Measurements from ENCODE around the gene INO80E. TPM values are rescaled to one million over a fixed set of nuclear protein-coding genes. Genes with fewer than 3 reads are reported as not detected.
"Not testable (repeated sequence)": the region's sequence is repeated elsewhere in the genome, so short reads cannot be mapped to it uniquely, and the experiment has no call there.

Gene INO80E
- polyA plus RNA-seq, 2 of the 4 experiments (the other 2 are of a cell fraction), result 41.3 to 89.0 TPM

DNA sequence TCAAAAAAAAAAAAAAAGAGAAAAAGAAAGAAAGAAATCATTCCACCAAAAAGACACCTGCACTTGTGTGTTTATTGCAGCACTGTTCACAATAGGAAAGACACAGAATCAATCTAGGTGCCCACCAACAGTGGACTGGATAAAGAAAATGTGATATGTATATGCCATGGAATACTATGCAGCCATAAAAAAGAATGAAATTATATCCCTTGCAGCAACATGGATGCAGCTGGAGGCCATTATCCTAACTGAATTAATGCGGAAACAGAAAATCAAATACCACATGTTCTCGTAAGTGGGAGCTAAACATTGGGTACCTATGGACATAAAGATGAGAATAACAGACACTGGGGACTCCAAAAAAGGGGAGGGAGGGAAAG lies 21.2 kb downstream of the INO80E start (continued):
- TF ChIP-seq, protein P1, sequence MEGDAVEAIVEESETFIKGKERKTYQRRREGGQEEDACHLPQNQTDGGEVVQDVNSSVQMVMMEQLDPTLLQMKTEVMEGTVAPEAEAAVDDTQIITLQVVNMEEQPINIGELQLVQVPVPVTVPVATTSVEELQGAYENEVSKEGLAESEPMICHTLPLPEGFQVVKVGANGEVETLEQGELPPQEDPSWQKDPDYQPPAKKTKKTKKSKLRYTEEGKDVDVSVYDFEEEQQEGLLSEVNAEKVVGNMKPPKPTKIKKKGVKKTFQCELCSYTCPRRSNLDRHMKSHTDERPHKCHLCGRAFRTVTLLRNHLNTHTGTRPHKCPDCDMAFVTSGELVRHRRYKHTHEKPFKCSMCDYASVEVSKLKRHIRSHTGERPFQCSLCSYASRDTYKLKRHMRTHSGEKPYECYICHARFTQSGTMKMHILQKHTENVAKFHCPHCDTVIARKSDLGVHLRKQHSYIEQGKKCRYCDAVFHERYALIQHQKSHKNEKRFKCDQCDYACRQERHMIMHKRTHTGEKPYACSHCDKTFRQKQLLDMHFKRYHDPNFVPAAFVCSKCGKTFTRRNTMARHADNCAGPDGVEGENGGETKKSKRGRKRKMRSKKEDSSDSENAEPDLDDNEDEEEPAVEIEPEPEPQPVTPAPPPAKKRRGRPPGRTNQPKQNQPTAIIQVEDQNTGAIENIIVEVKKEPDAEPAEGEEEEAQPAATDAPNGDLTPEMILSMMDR (IDR thresholded peaks at IDR 0.05), result no peak
- TF ChIP-seq MYC (IDR thresholded peaks at IDR 0.05; ENCODE audit: borderline replicate concordance, low read length), result no peak
- TF ChIP-seq ESRRA (IDR thresholded peaks at IDR 0.05; ENCODE audit: borderline replicate concordance, low read length), result no peak
- no peak for TF ChIP-seq CHD2 (IDR thresholded peaks at IDR 0.05; ENCODE audit: low read length, partially characterized antibody)
- TF ChIP-seq KDM1A (IDR thresholded peaks at IDR 0.05; ENCODE audit: low read depth), result no peak

DNA sequence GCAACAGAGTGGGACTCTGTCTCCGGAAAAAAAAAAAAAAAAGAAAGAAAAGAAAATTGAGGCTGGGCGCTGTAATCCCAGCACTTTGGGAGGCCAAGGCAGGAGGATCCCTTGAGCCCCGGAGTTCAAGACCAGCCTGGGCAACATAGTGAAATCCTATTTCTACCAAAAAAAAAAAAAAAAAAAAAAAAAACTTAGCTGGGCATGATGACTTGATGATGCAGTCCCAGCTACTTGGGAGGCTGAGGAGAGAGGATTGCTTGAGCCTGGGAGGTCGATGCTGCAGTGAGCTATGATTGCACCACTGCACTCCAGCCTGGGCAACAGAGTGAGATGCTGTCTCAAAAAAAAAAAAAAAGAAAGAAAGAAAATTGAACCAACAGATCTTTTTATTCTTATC lies 21.9 kb downstream of the INO80E start:
- WGBS (ENCODE audit: missing lambda C conversion rate), result 53% methylated on average over 4 of the region's 4 CpGs
- H3K4me1 ChIP-seq; POLR2A ChIA-PET; ATAC-seq; FAIRE-seq; H3K9me3 ChIP-seq; DNase-seq (ENCODE audit: low read depth in 1 of 2, low spot score in 1 of 2); H3K27ac ChIP-seq; H3K4me2 ChIP-seq; H3K4me3 ChIP-seq: not testable (repeated sequence)
- CTCF ChIA-PET, result interaction anchor here (1.2 to 4.1 kb wide), 6 partner anchors 12 to 210 kb away, joined by 3 to 26 read pairs (median 6); partner anchors contain the start of gene CDIPT

DNA sequence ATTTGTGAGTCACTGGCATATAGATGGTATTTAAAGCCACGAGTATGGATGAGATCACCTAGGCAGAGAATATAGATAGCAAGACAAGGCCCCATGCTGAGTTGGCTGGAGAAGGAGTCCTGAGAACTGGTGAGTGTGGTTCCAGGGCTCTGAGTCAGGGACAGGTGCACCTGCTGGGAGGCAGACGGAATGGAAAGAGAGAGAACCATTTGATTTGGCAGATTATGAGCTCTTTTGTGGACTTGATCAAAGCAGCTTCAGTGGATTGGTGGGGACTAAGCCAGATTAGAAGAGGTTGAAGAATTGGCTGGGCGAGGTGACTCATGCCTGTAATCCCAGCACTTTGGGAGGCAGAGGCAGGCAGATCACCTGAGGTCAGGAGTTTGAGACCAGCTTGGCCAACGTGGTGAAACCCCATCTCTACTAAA lies 22.7 kb downstream of the INO80E start:
- Histone ChIP-seq H3K9me3 (no peaks in the 10 kb centered on the region), H3K4me3 (no peak overlapping the region), H3K4me1 (no peaks in the 10 kb centered on the region), H3K4me2 (no peak overlapping the region), H3K27ac (no peak overlapping the region)
- TF ChIP-seq, protein P2, sequence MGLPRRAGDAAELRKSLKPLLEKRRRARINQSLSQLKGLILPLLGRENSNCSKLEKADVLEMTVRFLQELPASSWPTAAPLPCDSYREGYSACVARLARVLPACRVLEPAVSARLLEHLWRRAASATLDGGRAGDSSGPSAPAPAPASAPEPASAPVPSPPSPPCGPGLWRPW (IDR thresholded peaks at IDR 0.05), result no peak
- TF ChIP-seq JUNB (IDR thresholded peaks at IDR 0.05), result no peak
- no peak for TF ChIP-seq FOSL2 (IDR thresholded peaks at IDR 0.05)
- TF ChIP-seq FOSL2 (CRISPR knock-in tag; IDR thresholded peaks at IDR 0.05), result peak; percentile 9; the same call in 1 of the 2 replicates
- TF ChIP-seq, protein P3, sequence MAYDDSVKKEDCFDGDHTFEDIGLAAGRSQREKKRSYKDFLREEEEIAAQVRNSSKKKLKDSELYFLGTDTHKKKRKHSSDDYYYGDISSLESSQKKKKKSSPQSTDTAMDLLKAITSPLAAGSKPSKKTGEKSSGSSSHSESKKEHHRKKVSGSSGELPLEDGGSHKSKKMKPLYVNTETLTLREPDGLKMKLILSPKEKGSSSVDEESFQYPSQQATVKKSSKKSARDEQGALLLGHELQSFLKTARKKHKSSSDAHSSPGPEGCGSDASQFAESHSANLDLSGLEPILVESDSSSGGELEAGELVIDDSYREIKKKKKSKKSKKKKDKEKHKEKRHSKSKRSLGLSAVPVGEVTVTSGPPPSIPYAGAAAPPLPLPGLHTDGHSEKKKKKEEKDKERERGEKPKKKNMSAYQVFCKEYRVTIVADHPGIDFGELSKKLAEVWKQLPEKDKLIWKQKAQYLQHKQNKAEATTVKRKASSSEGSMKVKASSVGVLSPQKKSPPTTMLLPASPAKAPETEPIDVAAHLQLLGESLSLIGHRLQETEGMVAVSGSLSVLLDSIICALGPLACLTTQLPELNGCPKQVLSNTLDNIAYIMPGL (CRISPR knock-in tag; IDR thresholded peaks at IDR 0.05; ENCODE audit: borderline replicate concordance), result no peak
- no peak for TF ChIP-seq KDM5A (IDR thresholded peaks at IDR 0.05)
- TF ChIP-seq SMC3 (IDR thresholded peaks at IDR 0.05), result no peak
- no peak for TF ChIP-seq HOXA7 (CRISPR knock-in tag; IDR thresholded peaks at IDR 0.05)
- TF ChIP-seq CBX2 (IDR thresholded peaks at IDR 0.05; ENCODE audit: borderline replicate concordance, low read depth), result no peak
- TF ChIP-seq MYC (IDR thresholded peaks at IDR 0.05; ENCODE audit: borderline replicate concordance, low read length), result no peak
- ATAC-seq (no peak), FAIRE-seq (no peak), DNase-seq (ENCODE audit: low read depth in 1 of 2, low spot score in 1 of 2) (no peak)
- WGBS (ENCODE audit: missing lambda C conversion rate), result 63% methylated on average over 4 of the region's 4 CpGs
- POLR2A ChIA-PET, result no interaction called here
- CTCF ChIA-PET, result interaction anchor here (1.3 to 4.1 kb wide), 6 partner anchors 13 to 327 kb away, joined by 3 to 26 read pairs (median 6); partner anchors contain the start of gene CDIPT

DNA sequence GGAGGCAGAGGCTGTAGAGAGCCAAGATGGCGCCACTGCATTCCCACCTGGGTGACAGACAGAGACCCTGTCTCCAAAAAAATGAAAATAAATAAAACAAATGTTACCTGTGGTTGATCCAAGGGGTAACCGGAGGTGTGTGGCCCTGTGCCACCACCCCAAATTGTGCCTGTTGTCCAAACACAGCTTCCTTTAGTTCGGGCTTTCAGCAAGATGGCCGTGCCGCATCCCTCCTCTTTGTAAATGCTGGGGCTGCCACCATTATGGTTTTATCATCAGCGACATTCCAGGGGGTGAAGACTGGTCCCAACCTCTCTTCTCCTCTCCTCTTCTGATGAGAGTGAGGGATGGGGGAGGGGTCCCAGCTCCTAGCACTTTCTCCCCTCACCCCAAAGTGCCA lies 26.8 kb downstream of the INO80E start, which contains the start of gene C16orf92:
Gene C16orf92 (plus strand): TSS at position 312 of the 400 bp plus-strand sequence. CDS start 143 bp downstream, outside the sequence.
- ChIA-PET POLR2A (no interaction called here), CTCF (interaction anchor here (0.7 to 2.7 kb wide), 19 partner anchors 8 to 368 kb away, joined by 3 to 25 read pairs (median 4); partner anchors contain the start of genes CDIPT, TAOK2 and TLCD3B)
- ATAC-seq (no peak), FAIRE-seq (no peak), DNase-seq (ENCODE audit: low read depth in 1 of 2, low spot score in 1 of 2) (no peak)
- 68% methylated on average over 6 of the region's 6 CpGs for WGBS (ENCODE audit: missing lambda C conversion rate)
- H3K4me2 ChIP-seq, result no peak within 1 kb of the TSS
- H3K4me3 ChIP-seq, result no peak within 1 kb of the TSS
- no peaks in the 10 kb centered on the region for H3K4me1 ChIP-seq
- H3K27ac ChIP-seq, result no peak within 1 kb of the TSS
- H3K9me3 ChIP-seq, result no peaks in the 10 kb centered on the region
- TF ChIP-seq POLR2AphosphoS2 (conservative IDR thresholded peaks at IDR 0.05; ENCODE audit: low read length), result no peak
- TF ChIP-seq HOXA7 (CRISPR knock-in tag; IDR thresholded peaks at IDR 0.05), result no peak
- TF ChIP-seq NPAS2 (CRISPR knock-in tag; IDR thresholded peaks at IDR 0.05; ENCODE audit: borderline replicate concordance), result no peak
- no peak for TF ChIP-seq TP53 (CRISPR knock-in tag; IDR thresholded peaks at IDR 0.05)
- TF ChIP-seq RARB (CRISPR knock-in tag; IDR thresholded peaks at IDR 0.05), result no peak
- TF ChIP-seq, protein P4, sequence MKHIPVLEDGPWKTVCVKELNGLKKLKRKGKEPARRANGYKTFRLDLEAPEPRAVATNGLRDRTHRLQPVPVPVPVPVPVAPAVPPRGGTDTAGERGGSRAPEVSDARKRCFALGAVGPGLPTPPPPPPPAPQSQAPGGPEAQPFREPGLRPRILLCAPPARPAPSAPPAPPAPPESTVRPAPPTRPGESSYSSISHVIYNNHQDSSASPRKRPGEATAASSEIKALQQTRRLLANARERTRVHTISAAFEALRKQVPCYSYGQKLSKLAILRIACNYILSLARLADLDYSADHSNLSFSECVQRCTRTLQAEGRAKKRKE (CRISPR knock-in tag; IDR thresholded peaks at IDR 0.05; ENCODE audit: low read depth), result no peak
- TF ChIP-seq, protein P5, sequence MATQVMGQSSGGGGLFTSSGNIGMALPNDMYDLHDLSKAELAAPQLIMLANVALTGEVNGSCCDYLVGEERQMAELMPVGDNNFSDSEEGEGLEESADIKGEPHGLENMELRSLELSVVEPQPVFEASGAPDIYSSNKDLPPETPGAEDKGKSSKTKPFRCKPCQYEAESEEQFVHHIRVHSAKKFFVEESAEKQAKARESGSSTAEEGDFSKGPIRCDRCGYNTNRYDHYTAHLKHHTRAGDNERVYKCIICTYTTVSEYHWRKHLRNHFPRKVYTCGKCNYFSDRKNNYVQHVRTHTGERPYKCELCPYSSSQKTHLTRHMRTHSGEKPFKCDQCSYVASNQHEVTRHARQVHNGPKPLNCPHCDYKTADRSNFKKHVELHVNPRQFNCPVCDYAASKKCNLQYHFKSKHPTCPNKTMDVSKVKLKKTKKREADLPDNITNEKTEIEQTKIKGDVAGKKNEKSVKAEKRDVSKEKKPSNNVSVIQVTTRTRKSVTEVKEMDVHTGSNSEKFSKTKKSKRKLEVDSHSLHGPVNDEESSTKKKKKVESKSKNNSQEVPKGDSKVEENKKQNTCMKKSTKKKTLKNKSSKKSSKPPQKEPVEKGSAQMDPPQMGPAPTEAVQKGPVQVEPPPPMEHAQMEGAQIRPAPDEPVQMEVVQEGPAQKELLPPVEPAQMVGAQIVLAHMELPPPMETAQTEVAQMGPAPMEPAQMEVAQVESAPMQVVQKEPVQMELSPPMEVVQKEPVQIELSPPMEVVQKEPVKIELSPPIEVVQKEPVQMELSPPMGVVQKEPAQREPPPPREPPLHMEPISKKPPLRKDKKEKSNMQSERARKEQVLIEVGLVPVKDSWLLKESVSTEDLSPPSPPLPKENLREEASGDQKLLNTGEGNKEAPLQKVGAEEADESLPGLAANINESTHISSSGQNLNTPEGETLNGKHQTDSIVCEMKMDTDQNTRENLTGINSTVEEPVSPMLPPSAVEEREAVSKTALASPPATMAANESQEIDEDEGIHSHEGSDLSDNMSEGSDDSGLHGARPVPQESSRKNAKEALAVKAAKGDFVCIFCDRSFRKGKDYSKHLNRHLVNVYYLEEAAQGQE (IDR thresholded peaks at IDR 0.05), result no peak
- no peak for TF ChIP-seq ZNF302 (CRISPR knock-in tag; IDR thresholded peaks at IDR 0.05)
- no peak for TF ChIP-seq HDAC2 (IDR thresholded peaks at IDR 0.05)
- no peak for TF ChIP-seq GATA3 (IDR thresholded peaks at IDR 0.05; ENCODE audit: borderline replicate concordance)
- no peak for TF ChIP-seq EHMT2 (IDR thresholded peaks at IDR 0.05; ENCODE audit: low read depth)

Measured in A549 (cell line).